Progenitor cell of endocrine pancreas (in vitro differentiated cells): ENCODE measurements around the gene RNF123. TPM values are rescaled to one million over a fixed set of nuclear protein-coding genes. Genes with fewer than 3 reads are reported as not detected.

Experiments
- DNase-seq: peaks from one replicate; pipeline ENCODE4 v3.0.0; 2021; ENCODE audit warnings: low spot score; ENCODE audit not compliant: unreplicated experiment
- H3K27ac Mint-ChIP-seq: 2 replicates; pipeline ENCODE4 v1.8.0; 2021; ENCODE audit warnings: mild to moderate bottlenecking, moderate library complexity, mixed read lengths
- H3K27me3 Mint-ChIP-seq: 2 replicates; pipeline ENCODE4 v1.8.0; 2021; ENCODE audit warnings: mixed read lengths
- H3K36me3 Mint-ChIP-seq: 2 replicates; pipeline ENCODE4 v1.8.0; 2022; ENCODE audit warnings: mixed read lengths; ENCODE audit not compliant: insufficient read depth
- H3K4me1 Mint-ChIP-seq: 2 replicates; pipeline ENCODE4 v1.8.0; 2021; ENCODE audit warnings: low read depth, mixed read lengths
- H3K4me3 Mint-ChIP-seq: 2 replicates; pipeline ENCODE4 v1.8.0; 2021; ENCODE audit warnings: low read depth, mild to moderate bottlenecking, moderate library complexity, mixed read lengths
- H3K9me3 Mint-ChIP-seq: 2 replicates; pipeline ENCODE4 v1.8.0; 2021; ENCODE audit warnings: low read depth, mixed read lengths
- CTCF ChIP-seq: fragments of 200-600 bp; sonication (generic); IDR thresholded peaks from one replicate; pipeline ENCODE4 v1.5.0; 2021; ENCODE audit warnings: antibody characterized with exemption, mild to moderate bottlenecking; ENCODE audit not compliant: unreplicated experiment
- total RNA-seq: library from RNA; stranded (reverse); gene quantifications from 2 replicates; pipeline ENCODE4 v1.2.1, GENCODE V29; 2021

The RNF123 gene
- total RNA-seq, 1 donor from 2014 or later, result 52.2 TPM

- no peak for TF ChIP-seq CTCF
- no peaks in the 10 kb centered on the region for H3K4me1 Mint-ChIP-seq
- no peaks in the 10 kb centered on the region for H3K27me3 Mint-ChIP-seq
- peaks cover 2% of the 10 kb centered on the region for H3K36me3 Mint-ChIP-seq
- H3K4me3 Mint-ChIP-seq, result no peak overlapping the region
- H3K9me3 Mint-ChIP-seq, result no peaks in the 10 kb centered on the region
- H3K27ac Mint-ChIP-seq, result no peak overlapping the region
- no peak for DNase-seq
Measured at GRCh38 chr3:49712166-49712565, 22.8 kb downstream of the RNF123 start.

GRCh38 chr3:49712631-49713317 lies 23.4 kb downstream of the RNF123 start:
- DNase-seq, result no peak
- no peak overlapping the region for H3K27ac Mint-ChIP-seq
- H3K9me3 Mint-ChIP-seq, result no peaks in the 10 kb centered on the region
- H3K27me3 Mint-ChIP-seq, result no peaks in the 10 kb centered on the region
- H3K36me3 Mint-ChIP-seq, result peaks cover 1% of the 10 kb centered on the region
- H3K4me3 Mint-ChIP-seq, result no peak overlapping the region
- no peaks in the 10 kb centered on the region for H3K4me1 Mint-ChIP-seq
- no peak for TF ChIP-seq CTCF

- Mint-ChIP-seq H3K27me3 (no peaks in the 10 kb centered on the region), H3K4me3 (no peak overlapping the region), H3K9me3 (no peaks in the 10 kb centered on the region), H3K27ac (no peak overlapping the region), H3K36me3 (peaks cover under 1% of the 10 kb centered on the region), H3K4me1 (peaks cover 1% of the 10 kb centered on the region)
- TF ChIP-seq CTCF, result no peak
- no peak for DNase-seq
Measured at GRCh38 chr3:49713336-49714105, 24.2 kb downstream of the RNF123 start.

- DNase-seq, result no peak
- no peaks in the 10 kb centered on the region for H3K27me3 Mint-ChIP-seq
- H3K9me3 Mint-ChIP-seq, result no peaks in the 10 kb centered on the region
- no peaks in the 10 kb centered on the region for H3K36me3 Mint-ChIP-seq
- no peak overlapping the region for H3K4me3 Mint-ChIP-seq
- peaks cover 11% of the 10 kb centered on the region for H3K4me1 Mint-ChIP-seq
- no peak for TF ChIP-seq CTCF
- no peak overlapping the region for H3K27ac Mint-ChIP-seq
Measured at GRCh38 chr3:49714728-49715550, 25.6 kb downstream of the RNF123 start.

- no peak overlapping the region for H3K27ac Mint-ChIP-seq
- H3K27me3 Mint-ChIP-seq, result no peaks in the 10 kb centered on the region
- H3K36me3 Mint-ChIP-seq, result no peaks in the 10 kb centered on the region
- no peaks in the 10 kb centered on the region for H3K9me3 Mint-ChIP-seq
- H3K4me1 Mint-ChIP-seq, result peaks cover 11% of the 10 kb centered on the region
- DNase-seq, result peak; percentile 8
- TF ChIP-seq CTCF, result no peak
- H3K4me3 Mint-ChIP-seq, result no peak overlapping the region
Measured at GRCh38 chr3:49715611-49716121, 26.3 kb downstream of the RNF123 start.
